GM23248 (cell line): ENCODE results near the gene OR2W3.

Experiments
- EZH2 ChIP-seq: fragments of 200-600 bp; sonication (generic); IDR thresholded peaks from 2 replicates; pipeline ENCODE4 v1.6.1; 2018; ENCODE audit warnings: antibody characterized with exemption, mild to moderate bottlenecking; ENCODE audit not compliant: insufficient read depth, poor library complexity, severe bottlenecking
- EZH2phosphoT487 ChIP-seq: fragments of 200-600 bp; sonication (generic); IDR thresholded peaks from 2 replicates; pipeline ENCODE4 v1.6.1; 2018; ENCODE audit warnings: antibody characterized with exemption, moderate library complexity, mild to moderate bottlenecking, low read depth; ENCODE audit not compliant: insufficient read depth

DNA sequence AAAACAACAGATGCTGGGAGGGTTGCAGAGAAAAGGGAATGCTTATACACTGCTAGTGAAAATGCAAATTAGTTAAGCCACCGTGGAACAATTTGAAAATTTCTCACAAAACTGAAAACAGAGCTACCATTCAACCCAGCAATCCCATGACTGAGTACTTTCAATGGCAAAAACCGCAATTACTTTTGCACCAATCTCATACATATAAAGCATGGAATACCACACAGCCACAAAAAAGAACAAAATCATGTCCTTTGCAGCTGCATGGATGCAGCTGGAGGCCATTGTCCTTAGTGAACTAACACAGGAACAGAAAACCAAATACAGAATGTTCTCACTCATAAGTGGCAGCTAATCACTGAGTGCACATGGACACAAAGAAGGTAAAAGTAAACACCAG, 18.4 kb downstream of the OR2W3 start:
- TF ChIP-seq EZH2phosphoT487 (no peak), EZH2 (no peak)
